Ovary (tissue), 9 donors: ENCODE results near the gene ANKS1B. TPM values are rescaled to one million over a fixed set of nuclear protein-coding genes. Genes with fewer than 3 reads are reported as not detected.

Experiments used
- DNase-seq, 5 donors: peaks; one replicate each; pipeline ENCODE4 v3.0.0-alpha.2; 2019 to 2020
- H3K27ac ChIP-seq, 2 donors: fragments of 200-600 bp; one replicate each; pipeline versions ENCODE4 v1.5.1 to v1.8.0; 2019 to 2022
- H3K27me3 ChIP-seq: fragments of 200-600 bp; one replicate; pipeline ENCODE4 v1.8.0; 2022
- H3K36me3 ChIP-seq: fragments of 200-600 bp; sonication (generic); one replicate; pipeline ENCODE4 v1.5.1; 2019
- H3K4me1 ChIP-seq: one replicate; pipeline ENCODE4 v1.8.1; 2013; ENCODE audit warnings: mild to moderate bottlenecking, moderate library complexity; ENCODE audit not compliant: insufficient read depth
- H3K4me3 ChIP-seq: fragments of 200-600 bp; sonication (generic); one replicate; pipeline ENCODE4 v1.5.1; 2017
- H3K9me3 ChIP-seq, 2 donors: fragments of 200-600 bp in 1 of 2; sonication (generic) in 1 of 2; one replicate each; pipeline versions ENCODE4 v1.5.1 to v1.8.1; 2013 to 2019; ENCODE audit warnings: mild to moderate bottlenecking in 1 of 2, moderate library complexity in 1 of 2
- CTCF ChIP-seq, 3 donors: fragments of 450-650 bp in 2 of 3; fragments of 200-600 bp in 1 of 3; IDR thresholded peaks; one replicate each; pipeline versions ENCODE4 v1.5.1 to v1.8.0; 2016 to 2022; ENCODE audit warnings: antibody characterized with exemption in 3 of 3, mild to moderate bottlenecking in 1 of 3
- EP300 ChIP-seq: sonication (generic); formaldehyde crosslinking; IDR thresholded peaks from one replicate; pipeline ENCODE4 v1.6.1; 2017; ENCODE audit warnings: antibody characterized with exemption
- POLR2A ChIP-seq: fragments of 450-650 bp; IDR thresholded peaks from one replicate; pipeline ENCODE4 v1.6.1; 2017; ENCODE audit warnings: antibody characterized with exemption, mild to moderate bottlenecking, moderate library complexity
- WGBS, 3 donors: extraction: QIAGEN DNeasy Blood & Tissue Kit in 1 of 3; methylation state at CpG; one replicate each; pipeline versions ENCODE4 v1.1.5 to v1.1.7; 2013 to 2017; 5-methylcytosine and 5-hydroxymethylcytosine counted together
- intact Hi-C, 4 donors: fragments of 100-400 bp; cut with DNase I; formaldehyde crosslinking; loops; one replicate each; pipeline versions ENCODE4 v1.11.0 to v1.15.1; 2022 to 2023
- polyA plus RNA-seq, 2 donors: library from polyadenylated mRNA; stranded (reverse); fragments of 200-250 nt in 1 of 2; fragments of 350-450 nt in 1 of 2; fragmentation: Illumina TruSeq in 1 of 2; extraction: RNeasy Lipid Tissue Mini Kit (QIAGEN cat#74804) in 1 of 2; gene quantifications; one replicate each; pipeline ENCODE4 v1.2.3, GENCODE V29; 2013 to 2014
- total RNA-seq, 7 donors: library from RNA; depleted of rRNA in 2 of 7; stranded (reverse); fragments of >200 nt in 2 of 7; fragmentation: NEBNext Ultra II Directional in 3 of 7; extraction: Animal tissue kit (Norgen Biotek cat#: 25700) in 3 of 7; gene quantifications; one replicate each; pipeline versions ENCODE4 v1.1.0 to v1.2.4, GENCODE V29; 2016 to 2023
- donor health status: DM: no; HTN: no; CAD: no; lungs with moderate emphysema.
- donor health status: DM: no; HTN: no; CAD: no.
- donor health status: Bipolar disorder and iron deficiency.
- donor health status: DM: yes; HTN: yes; CAD: no.
- donor health status: DM: no; HTN: no; CAD: no.
- donor health status: DM: yes; HTN: yes; CAD: no.

Gene ANKS1B
- total and polyA plus RNA-seq, 9 donors, result 0.80 to 34.9 (median 7.7) TPM

GRCh38 chr12:99810718-99811593, 173.8 kb downstream of the ANKS1B start:
- WGBS, 3 donors, result 8 to 17% (median 15%) methylated on average over 2 of the region's 2 CpGs
- no peaks in the 10 kb centered on the region for H3K4me1 ChIP-seq
- H3K27ac ChIP-seq, result no peak overlapping the region
- H3K4me3 ChIP-seq, result no peak overlapping the region
- no peak for TF ChIP-seq POLR2A
- no peak for TF ChIP-seq CTCF (IDR thresholded peaks at IDR 0.05)
- no peak for TF ChIP-seq EP300
- intact Hi-C loops, result no loop called here
- no peaks in the 10 kb centered on the region for H3K27me3 ChIP-seq
- no peak for DNase-seq
- no peaks in the 10 kb centered on the region for H3K9me3 ChIP-seq
- no peaks in the 10 kb centered on the region for H3K36me3 ChIP-seq

GRCh38 chr12:99809909-99810308, 174.8 kb downstream of the ANKS1B start:
- TF ChIP-seq POLR2A (no peak), EP300 (no peak), CTCF (IDR thresholded peaks at IDR 0.05) (no peak)
- no peaks in the 10 kb centered on the region for H3K27me3 ChIP-seq
- no peaks in the 10 kb centered on the region for H3K9me3 ChIP-seq
- no peak overlapping the region for H3K27ac ChIP-seq
- no peaks in the 10 kb centered on the region for H3K4me1 ChIP-seq
- H3K36me3 ChIP-seq, result no peaks in the 10 kb centered on the region
- H3K4me3 ChIP-seq, result no peak overlapping the region
- intact Hi-C loops, result no loop called here
- DNase-seq, result no peak
- WGBS, 3 donors, result 91 to 93% (median 92%) methylated on average over 8 of the region's 8 CpGs

GRCh38 chr12:99806304-99806703, 178.4 kb downstream of the ANKS1B start:
- Histone ChIP-seq H3K4me3 (no peak overlapping the region), H3K9me3 (no peaks in the 10 kb centered on the region), H3K27ac (no peak overlapping the region), H3K36me3 (no peaks in the 10 kb centered on the region), H3K4me1 (no peaks in the 10 kb centered on the region), H3K27me3 (no peaks in the 10 kb centered on the region)
- WGBS, 3 donors, result 95 to 96% (median 96%) methylated on average over 9 of the region's 9 CpGs
- intact Hi-C loops, result no loop called here
- DNase-seq, result no peak
- TF ChIP-seq EP300 (no peak), POLR2A (no peak), CTCF (IDR thresholded peaks at IDR 0.05) (no peak)

GRCh38 chr12:99804715-99805114, 180.0 kb downstream of the ANKS1B start:
- H3K27me3 ChIP-seq, result no peaks in the 10 kb centered on the region
- H3K27ac ChIP-seq, result no peak overlapping the region
- H3K4me3 ChIP-seq, result no peak overlapping the region
- DNase-seq, result no peak
- intact Hi-C loops, result no loop called here
- no peaks in the 10 kb centered on the region for H3K36me3 ChIP-seq
- H3K9me3 ChIP-seq, result no peaks in the 10 kb centered on the region
- TF ChIP-seq POLR2A, result no peak
- no peak for TF ChIP-seq CTCF (IDR thresholded peaks at IDR 0.05)
- TF ChIP-seq EP300, result no peak
- no peaks in the 10 kb centered on the region for H3K4me1 ChIP-seq
